Measurements from ENCODE around the gene APBB3. TPM values are rescaled to one million over a fixed set of nuclear protein-coding genes. Genes with fewer than 3 reads are reported as not detected.

APBB3 gene
- polyA plus RNA-seq, 1 experiment: 24.3 TPM

GRCh38 chr5:140556438-140556837 lies 8.0 kb downstream of the APBB3 start:
- H3K27me3 ChIP-seq (ENCODE audit: control insufficient read depth, insufficient read depth, low read length): no peaks in the 10 kb centered on the region
- ChIA-PET POLR2A (interaction anchor here (0.6 kb wide), 1 partner anchor 117 kb away, joined by 5 read pairs; no protein-coding TSS in a partner anchor), CTCF (interaction anchor here (2.1 kb wide), 1 partner anchor 9 kb away, joined by 9 read pairs; the partner anchor contains the start of gene EIF4EBP3)
- H3K36me3 ChIP-seq (ENCODE audit: control insufficient read depth, insufficient read depth, low read length): peaks cover 7% of the 10 kb centered on the region
- H3K4me3 ChIP-seq (ENCODE audit: low read depth, low read length): peak overlapping the region; percentile 90
- no peak for DNase-seq (ENCODE audit: low read depth)
- TF ChIP-seq CTCF (IDR thresholded peaks at IDR 0.05; ENCODE audit: insufficient read depth, low read depth, low read length): no peak

- ChIA-PET POLR2A (no interaction called here), CTCF (interaction anchor here (0.8 kb wide), 1 partner anchor 163 kb away, joined by 3 read pairs; no protein-coding TSS in a partner anchor)
- Histone ChIP-seq H3K27me3 (ENCODE audit: control insufficient read depth, insufficient read depth, low read length) (no peaks in the 10 kb centered on the region), H3K4me3 (ENCODE audit: low read depth, low read length) (peak overlapping the region; percentile 90), H3K36me3 (ENCODE audit: control insufficient read depth, insufficient read depth, low read length) (peaks cover 9% of the 10 kb centered on the region)
- TF ChIP-seq CTCF (IDR thresholded peaks at IDR 0.05; ENCODE audit: insufficient read depth, low read depth, low read length): no peak
- DNase-seq (ENCODE audit: low read depth): no peak
Observed at GRCh38 chr5:140555747-140556312, 8.6 kb downstream of the APBB3 start.

- TF ChIP-seq CTCF (IDR thresholded peaks at IDR 0.05; ENCODE audit: insufficient read depth, low read depth, low read length): no peak
- Histone ChIP-seq H3K4me3 (ENCODE audit: low read depth, low read length) (no peak overlapping the region), H3K36me3 (ENCODE audit: control insufficient read depth, insufficient read depth, low read length) (peaks cover 13% of the 10 kb centered on the region), H3K27me3 (ENCODE audit: control insufficient read depth, insufficient read depth, low read length) (no peaks in the 10 kb centered on the region)
- CTCF ChIA-PET: interaction anchor here (1.1 kb wide), 1 partner anchor 22 kb away, joined by 3 read pairs; no protein-coding TSS in a partner anchor
- POLR2A ChIA-PET: no interaction called here
- DNase-seq (ENCODE audit: low read depth): no peak
Observed at GRCh38 chr5:140554454-140554853, 9.9 kb downstream of the APBB3 start.

GRCh38 chr5:140553657-140554056 lies 10.7 kb downstream of the APBB3 start:
- Histone ChIP-seq H3K27me3 (ENCODE audit: control insufficient read depth, insufficient read depth, low read length) (no peaks in the 10 kb centered on the region), H3K36me3 (ENCODE audit: control insufficient read depth, insufficient read depth, low read length) (peaks cover 13% of the 10 kb centered on the region), H3K4me3 (ENCODE audit: low read depth, low read length) (no peak overlapping the region)
- TF ChIP-seq CTCF (IDR thresholded peaks at IDR 0.05; ENCODE audit: insufficient read depth, low read depth, low read length): no peak
- ChIA-PET POLR2A (no interaction called here), CTCF (interaction anchor here (1.6 kb wide), 1 partner anchor 88 kb away, joined by 3 read pairs; no protein-coding TSS in a partner anchor)
- DNase-seq (ENCODE audit: low read depth): no peak

GRCh38 chr5:140551872-140552271 lies 12.5 kb downstream of the APBB3 start:
- H3K36me3 ChIP-seq (ENCODE audit: control insufficient read depth, insufficient read depth, low read length): peaks cover 13% of the 10 kb centered on the region
- ChIA-PET CTCF (interaction anchor here (1.5 kb wide), 1 partner anchor 12 kb away, joined by 5 read pairs; the partner anchor contains the start of gene APBB3), POLR2A (interaction anchor here (0.6 kb wide), 1 partner anchor 96 kb away, joined by 3 read pairs; the partner anchor contains the start of gene IK)
- DNase-seq (ENCODE audit: low read depth): no peak
- H3K27me3 ChIP-seq (ENCODE audit: control insufficient read depth, insufficient read depth, low read length): no peaks in the 10 kb centered on the region
- no peak for TF ChIP-seq CTCF (IDR thresholded peaks at IDR 0.05; ENCODE audit: insufficient read depth, low read depth, low read length)
- H3K4me3 ChIP-seq (ENCODE audit: low read depth, low read length): no peak overlapping the region

Measured in BJ (cell line).